Pancreas (tissue), 10 donors: Measurements from ENCODE around the gene DIP2A. TPM values are rescaled to one million over a fixed set of nuclear protein-coding genes. Genes with fewer than 3 reads are reported as not detected.

Experiments used
- ATAC-seq, 4 donors: fragments of 200-7000 bp; cut with Tn5 transposase; one replicate each; pipeline versions ENCODE4 v1.8.0 to v1.9.1; 2020; ENCODE audit warnings: mild to moderate bottlenecking in 4 of 4, moderate library complexity in 4 of 4
- DNase-seq, 6 donors: peaks; one replicate each; pipeline ENCODE4 v3.0.0-alpha.2; 2020
- FAIRE-seq: peaks from 2 replicates; lab custom pipeline; 2012; peaks lifted over from hg19 to GRCh38; lab: Jason Lieb, UNC
- H3K27ac ChIP-seq, 4 donors: fragments of 200-600 bp; sonication (generic); 1 replicate in 3 of 4; 2 replicates in 1 of 4; pipeline versions ENCODE4 v1.5.0 to v1.8.0; 2020
- H3K27me3 ChIP-seq, 4 donors: fragments of 200-600 bp; one replicate each; pipeline ENCODE4 v1.8.0; 2021
- H3K36me3 ChIP-seq, 3 donors: fragments of 200-600 bp; sonication (generic) in 1 of 3; one replicate each; pipeline versions ENCODE4 v1.5.0 to v1.8.0; 2020 to 2021
- H3K4me1 ChIP-seq, 3 donors: fragments of 200-600 bp; one replicate each; pipeline ENCODE4 v1.8.0; 2021
- H3K4me3 ChIP-seq, 4 donors: fragments of 200-600 bp; sonication (generic) in 2 of 4; one replicate each; pipeline versions ENCODE4 v1.5.0 to v1.8.0; 2020 to 2021
- H3K9me3 ChIP-seq, 4 donors: fragments of 200-600 bp; one replicate each; pipeline ENCODE4 v1.8.0; 2021
- CTCF ChIP-seq, 4 donors: fragments of 200-600 bp; sonication (generic) in 3 of 4; IDR thresholded peaks; one replicate each; pipeline versions ENCODE4 v1.5.0 to v1.8.0; 2021; ENCODE audit warnings: antibody characterized with exemption in 4 of 4
- WGBS, 2 donors: extraction: QIAGEN DNeasy Blood & Tissue Kit; methylation state at CpG; one replicate each; pipeline ENCODE4 v1.1.7; 2013; 5-methylcytosine and 5-hydroxymethylcytosine counted together
- intact Hi-C, 3 donors: fragments of 100-400 bp; cut with DNase I; formaldehyde crosslinking; loops; one replicate each; pipeline versions ENCODE4 v1.11.1 to v1.14.2; 2022
- polyA plus RNA-seq, 2 donors: library from polyadenylated mRNA; stranded (reverse); fragments of 200-250 nt; gene quantifications; one replicate each; pipeline ENCODE4 v1.2.3, GENCODE V29; 2013
- total RNA-seq, 6 donors: library from RNA; stranded (reverse); fragmentation: NEBNext Ultra II Directional in 4 of 6; extraction: Animal tissue kit (Norgen Biotek cat#: 25700) in 4 of 6; gene quantifications; one replicate each; pipeline versions ENCODE4 v1.2.1 to v1.2.4, GENCODE V29; 2021 to 2023
- donor health status: healthy with polysubstance abuse.
- donor health status: DM: no; HTN: no; CAD: no; lungs with moderate emphysema.
- donor health status: DM: no; HTN: no; CAD: no.
- donor health status: control.
- donor health status: control.
- donor health status: Bipolar disorder and iron deficiency.
- donor health status: DM: yes; HTN: yes; CAD: no.
- donor health status: DM: no; HTN: no; CAD: no.
- donor health status: DM: no; HTN: no; CAD: no.
- donor health status: DM: yes; HTN: yes; CAD: no.

DIP2A gene
- total and polyA plus RNA-seq, 8 donors = 12.1 to 28.7 (median 18.4) TPM

- FAIRE-seq (no peak), ATAC-seq (no peak), DNase-seq (no peak)
- Histone ChIP-seq H3K9me3 (no peaks in the 10 kb centered on the region), H3K4me1 (peaks cover 0 to 12% (median 0%) of the 10 kb centered on the region in 3 donors), H3K4me3 (no peak overlapping the region), H3K27me3 (no peaks in the 10 kb centered on the region), H3K36me3 (no peaks in the 10 kb centered on the region), H3K27ac (no peak overlapping the region)
- 91 to 98% methylated on average over 2 of the region's 2 CpGs for WGBS, 2 donors
- no peak for TF ChIP-seq CTCF (IDR thresholded peaks at IDR 0.05)
- intact Hi-C loops = no loop called here
Measured at GRCh38 chr21:46474382-46474781, 15.7 kb downstream of the DIP2A start.

GRCh38 chr21:46475296-46475695, 16.6 kb downstream of the DIP2A start:
- Histone ChIP-seq H3K4me3 (no peak overlapping the region), H3K4me1 (peaks cover 0 to 12% (median 0%) of the 10 kb centered on the region in 3 donors), H3K27me3 (no peaks in the 10 kb centered on the region), H3K9me3 (no peaks in the 10 kb centered on the region), H3K36me3 (no peaks in the 10 kb centered on the region), H3K27ac (no peak overlapping the region)
- TF ChIP-seq CTCF (IDR thresholded peaks at IDR 0.05) = no peak
- 91 to 93% methylated on average over 1 of the region's 1 CpG for WGBS, 2 donors
- intact Hi-C loops = no loop called here
- ATAC-seq = no peak
- DNase-seq = no peak
- no peak for FAIRE-seq

GRCh38 chr21:46477765-46478164, 19.1 kb downstream of the DIP2A start:
- 67 to 81% methylated on average over 7 of the region's 7 CpGs for WGBS, 2 donors
- no peak overlapping the region for H3K4me3 ChIP-seq
- H3K36me3 ChIP-seq = no peaks in the 10 kb centered on the region
- ATAC-seq (peak in 3 of 4 donors; percentile 9 to 56 (median 42)), DNase-seq (peak in 1 of 6 donors; percentile 21), FAIRE-seq (no peak)
- H3K9me3 ChIP-seq = no peaks in the 10 kb centered on the region
- intact Hi-C loops = no loop called here
- H3K4me1 ChIP-seq = peaks cover 0 to 12% (median 8%) of the 10 kb centered on the region in 3 donors
- peak overlapping the region in 1 of 4 donors; percentile 14 for H3K27ac ChIP-seq
- H3K27me3 ChIP-seq = no peaks in the 10 kb centered on the region
- TF ChIP-seq CTCF (IDR thresholded peaks at IDR 0.05) = no peak

- FAIRE-seq = no peak
- 43 to 44% methylated on average over 2 of the region's 2 CpGs for WGBS, 2 donors
- TF ChIP-seq CTCF (IDR thresholded peaks at IDR 0.05) = no peak
Measured at GRCh38 chr21:46478910-46479309, 20.2 kb downstream of the DIP2A start.

GRCh38 chr21:46480466-46480865, 21.8 kb downstream of the DIP2A start:
- Histone ChIP-seq H3K36me3 (no peaks in the 10 kb centered on the region), H3K4me1 (peaks cover 0 to 14% (median 12%) of the 10 kb centered on the region in 3 donors), H3K9me3 (no peaks in the 10 kb centered on the region), H3K27ac (peak overlapping the region in 2 of 4 donors; percentile 51 to 53), H3K27me3 (no peaks in the 10 kb centered on the region), H3K4me3 (no peak overlapping the region)
- no peak for TF ChIP-seq CTCF (IDR thresholded peaks at IDR 0.05)
- FAIRE-seq (no peak), DNase-seq (peak in 5 of 6 donors; percentile 62 to 84 (median 68)), ATAC-seq (peak; percentile 82 to 90 (median 85))
- intact Hi-C loops = no loop called here
- WGBS, 2 donors = 43 to 52% methylated on average over 5 of the region's 5 CpGs

More at GRCh38 chr21:46478910-46479309, 20.2 kb downstream of the DIP2A start:
- DNase-seq (no peak), ATAC-seq (no peak)
- intact Hi-C loops = no loop called here
- Histone ChIP-seq H3K9me3 (no peaks in the 10 kb centered on the region), H3K36me3 (no peaks in the 10 kb centered on the region), H3K4me3 (no peak overlapping the region), H3K27me3 (no peaks in the 10 kb centered on the region), H3K27ac (no peak overlapping the region), H3K4me1 (peaks cover 0 to 14% (median 12%) of the 10 kb centered on the region in 3 donors)
